Fibroblast of lung (primary cell): Measurements from ENCODE around the gene FKBP15. TPM values are rescaled to one million over a fixed set of nuclear protein-coding genes. Genes with fewer than 3 reads are reported as not detected.

Experiments
- DNase-seq, 2 donors: peaks; one replicate each; pipeline versions ENCODE4 v3.0.0 to v3.0.0-alpha.2; 2010; ENCODE audit warnings: low read depth in 2 of 2
- H2AFZ ChIP-seq: 2 replicates; pipeline ENCODE4 v1.5.1; 2012; ENCODE audit warnings: low read length, control low read depth, inconsistent platforms
- H3K27ac ChIP-seq: 2 replicates; pipeline ENCODE4 v1.5.1; 2011; ENCODE audit warnings: low read length, control low read depth; ENCODE audit not compliant: insufficient read depth
- H3K27me3 ChIP-seq: 2 replicates; pipeline ENCODE4 v1.5.1; 2011; ENCODE audit warnings: mild to moderate bottlenecking, low read length; ENCODE audit not compliant: control insufficient read depth, insufficient read depth
- H3K36me3 ChIP-seq: 2 replicates; pipeline ENCODE4 v1.5.1; 2011; ENCODE audit warnings: low read length; ENCODE audit not compliant: control insufficient read depth, insufficient read depth
- H3K4me1 ChIP-seq: 2 replicates; pipeline ENCODE4 v1.5.1; 2011; ENCODE audit warnings: low read length; ENCODE audit not compliant: control insufficient read depth, insufficient read depth; ENCODE audit errors: extremely low read depth
- H3K4me2 ChIP-seq: 2 replicates; pipeline ENCODE4 v1.5.1; 2011; ENCODE audit warnings: low read length, control low read depth; ENCODE audit not compliant: insufficient read depth; ENCODE audit errors: extremely low read depth
- H3K4me3 ChIP-seq, 4 experiments: fragments of 200-600 bp in 1 of 4; sonication (generic) in 1 of 4; replicated peaks in 1 of 4; 2 replicates each; pipeline ENCODE4 v1.5.1; 2011 to 2016; ENCODE audit warnings: low read length in 4 of 4, low read depth in 3 of 4, mild to moderate bottlenecking in 3 of 4, control low read depth in 2 of 4, inconsistent platforms in 1 of 4, mixed read lengths in 1 of 4; ENCODE audit not compliant: insufficient read depth in 1 of 4; ENCODE audit errors: control extremely low read depth in 1 of 4
- H3K79me2 ChIP-seq: 2 replicates; pipeline ENCODE4 v1.5.1; 2012; ENCODE audit warnings: mild to moderate bottlenecking, low read length, inconsistent platforms; ENCODE audit not compliant: control insufficient read depth, insufficient read depth
- H3K9ac ChIP-seq: 2 replicates; pipeline ENCODE4 v1.5.1; 2011; ENCODE audit warnings: mild to moderate bottlenecking, low read length, control low read depth; ENCODE audit not compliant: insufficient read depth
- H3K9me3 ChIP-seq: 2 replicates; pipeline ENCODE4 v1.5.1; 2012; ENCODE audit warnings: low read depth, low read length; ENCODE audit not compliant: control insufficient read depth, insufficient read depth
- H4K20me1 ChIP-seq: 2 replicates; pipeline ENCODE4 v1.5.1; 2011; ENCODE audit warnings: low read length; ENCODE audit not compliant: control insufficient read depth, insufficient read depth; ENCODE audit errors: extremely low read depth
- EZH2 ChIP-seq: IDR thresholded peaks from 2 replicates; pipeline ENCODE4 v1.5.1; 2012; ENCODE audit warnings: low read length, control low read depth, mild to moderate bottlenecking; ENCODE audit errors: missing control alignments
- polyA plus RNA-seq, 2 donors: library from polyadenylated mRNA; depleted of rRNA in 1 of 2; stranded (reverse) in 1 of 2; unstranded in 1 of 2; fragments of >200 nt; gene quantifications; 2 replicates each; pipeline ENCODE4 v1.2.1, GENCODE V29; 2011 to 2012; ENCODE audit warnings: missing spikeins in 1 of 2
- total RNA-seq: library from RNA; depleted of rRNA; stranded (reverse); fragments of >200 nt; gene quantifications from 2 replicates; pipeline ENCODE4 v1.2.1, GENCODE V29; 2014
- TF ChIP-seq, protein P1 (sequence below), 2 donors: IDR thresholded peaks in 1 of 2; conservative IDR thresholded peaks in 1 of 2; 1 replicate in 1 of 2; 2 replicates in 1 of 2; pipeline ENCODE4 v1.5.1; 2011 to 2012; ENCODE audit warnings: low read length in 2 of 2, control low read depth in 1 of 2, inconsistent platforms in 1 of 2, low read depth in 1 of 2, mild to moderate bottlenecking in 1 of 2

Gene FKBP15
- total and polyA plus RNA-seq, 2 donors (not counting 1 experiment from before 2014, with no cell fraction given), result 21.0 to 25.3 TPM

DNA sequence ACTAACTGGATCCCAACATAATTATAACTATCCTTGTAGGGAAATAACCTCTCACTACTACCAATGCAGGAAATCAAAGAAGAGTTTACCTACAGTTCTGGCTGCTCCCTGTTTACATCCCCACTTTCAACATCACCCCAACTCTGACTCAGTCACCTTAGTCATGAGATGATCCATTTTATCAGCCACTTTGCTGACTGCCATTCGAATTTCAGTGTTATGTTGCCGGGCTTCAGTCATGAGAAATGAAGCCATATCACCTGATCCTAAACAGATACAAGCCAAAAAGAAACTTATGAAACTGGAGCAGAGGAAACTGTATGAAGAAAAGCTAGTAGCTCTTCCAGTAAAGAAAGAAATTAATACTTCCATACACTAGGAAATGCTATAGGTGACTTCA lies 36.5 kb downstream of the FKBP15 start:
- Histone ChIP-seq H4K20me1 (no peaks in the 10 kb centered on the region), H3K4me2 (no peak overlapping the region), H3K27ac (no peak overlapping the region), H3K9me3 (no peaks in the 10 kb centered on the region), H3K9ac (no peak overlapping the region), H3K79me2 (no peaks in the 10 kb centered on the region), H3K4me3 (no peak overlapping the region), H2AFZ (no peak overlapping the region), H3K36me3 (peaks cover 7% of the 10 kb centered on the region), H3K27me3 (no peaks in the 10 kb centered on the region), H3K4me1 (peaks cover 11% of the 10 kb centered on the region)
- TF ChIP-seq EZH2, result no peak
- TF ChIP-seq, protein P1, sequence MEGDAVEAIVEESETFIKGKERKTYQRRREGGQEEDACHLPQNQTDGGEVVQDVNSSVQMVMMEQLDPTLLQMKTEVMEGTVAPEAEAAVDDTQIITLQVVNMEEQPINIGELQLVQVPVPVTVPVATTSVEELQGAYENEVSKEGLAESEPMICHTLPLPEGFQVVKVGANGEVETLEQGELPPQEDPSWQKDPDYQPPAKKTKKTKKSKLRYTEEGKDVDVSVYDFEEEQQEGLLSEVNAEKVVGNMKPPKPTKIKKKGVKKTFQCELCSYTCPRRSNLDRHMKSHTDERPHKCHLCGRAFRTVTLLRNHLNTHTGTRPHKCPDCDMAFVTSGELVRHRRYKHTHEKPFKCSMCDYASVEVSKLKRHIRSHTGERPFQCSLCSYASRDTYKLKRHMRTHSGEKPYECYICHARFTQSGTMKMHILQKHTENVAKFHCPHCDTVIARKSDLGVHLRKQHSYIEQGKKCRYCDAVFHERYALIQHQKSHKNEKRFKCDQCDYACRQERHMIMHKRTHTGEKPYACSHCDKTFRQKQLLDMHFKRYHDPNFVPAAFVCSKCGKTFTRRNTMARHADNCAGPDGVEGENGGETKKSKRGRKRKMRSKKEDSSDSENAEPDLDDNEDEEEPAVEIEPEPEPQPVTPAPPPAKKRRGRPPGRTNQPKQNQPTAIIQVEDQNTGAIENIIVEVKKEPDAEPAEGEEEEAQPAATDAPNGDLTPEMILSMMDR (conservative IDR thresholded peaks at IDR 0.05 in 1 of 2, IDR thresholded peaks at IDR 0.05 in 1 of 2; ENCODE audit: low read depth in 1 of 2, low read length in 2 of 2), result no peak
- no peak for DNase-seq

DNA sequence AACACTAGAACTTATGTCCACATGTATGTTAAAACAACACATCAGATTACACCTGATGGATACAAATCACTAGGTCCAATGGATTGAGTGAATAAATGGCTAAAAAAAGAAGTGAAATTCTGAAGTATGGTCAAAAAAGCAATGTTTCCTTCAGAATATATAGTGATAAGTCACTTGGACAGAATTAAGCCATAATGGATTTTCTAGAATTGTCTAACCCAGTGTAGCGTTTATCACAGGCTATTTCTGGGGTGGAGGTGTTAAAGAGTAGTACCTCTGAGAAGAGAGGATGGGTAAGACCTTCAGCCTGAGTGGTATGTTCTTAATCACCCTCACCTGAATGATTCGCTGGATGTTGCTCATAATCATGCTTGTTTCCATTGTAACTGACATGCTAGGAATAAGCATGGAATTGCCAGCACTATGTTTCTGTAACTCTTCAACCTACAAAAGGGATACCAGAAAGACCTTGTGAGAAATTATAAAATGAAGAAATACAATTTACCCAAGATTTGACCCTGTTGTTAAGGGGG lies 37.1 kb downstream of the FKBP15 start:
- no peaks in the 10 kb centered on the region for H3K79me2 ChIP-seq
- H3K4me3 ChIP-seq, result no peak overlapping the region
- no peak for DNase-seq
- H3K27ac ChIP-seq, result no peak overlapping the region
- TF ChIP-seq, protein P1 (conservative IDR thresholded peaks at IDR 0.05 in 1 of 2, IDR thresholded peaks at IDR 0.05 in 1 of 2; ENCODE audit: low read depth in 1 of 2, low read length in 2 of 2), result no peak
- TF ChIP-seq EZH2, result no peak
- H4K20me1 ChIP-seq, result no peaks in the 10 kb centered on the region
- H3K36me3 ChIP-seq, result peaks cover 7% of the 10 kb centered on the region
- no peak overlapping the region for H2AFZ ChIP-seq
- H3K4me1 ChIP-seq, result peaks cover 11% of the 10 kb centered on the region
- H3K9ac ChIP-seq, result no peak overlapping the region
- no peaks in the 10 kb centered on the region for H3K9me3 ChIP-seq
- no peaks in the 10 kb centered on the region for H3K27me3 ChIP-seq
- H3K4me2 ChIP-seq, result no peak overlapping the region

DNA sequence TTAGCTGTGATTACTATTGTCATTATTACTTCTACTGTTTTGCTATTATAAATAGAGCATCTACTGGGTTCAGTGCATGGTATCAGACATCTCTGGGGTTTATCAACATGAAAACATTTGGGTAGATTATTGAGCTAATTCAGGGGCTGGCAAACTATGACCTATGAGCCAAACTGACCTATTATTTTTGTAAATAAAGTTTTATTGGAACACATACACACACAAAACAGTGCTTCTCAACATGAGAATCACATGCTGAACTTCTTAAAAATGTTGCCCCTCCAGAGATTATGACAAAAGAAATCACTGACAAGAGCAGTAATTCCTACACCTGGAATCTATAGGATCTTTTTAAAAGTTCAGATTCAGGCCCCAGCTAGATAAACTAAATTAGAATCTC lies 39.9 kb downstream of the FKBP15 start:
- no peaks in the 10 kb centered on the region for H3K27me3 ChIP-seq
- TF ChIP-seq EZH2, result no peak
- TF ChIP-seq, protein P1 (conservative IDR thresholded peaks at IDR 0.05 in 1 of 2, IDR thresholded peaks at IDR 0.05 in 1 of 2; ENCODE audit: low read depth in 1 of 2, low read length in 2 of 2), result no peak
- H4K20me1 ChIP-seq, result no peaks in the 10 kb centered on the region
- H3K27ac ChIP-seq, result no peak overlapping the region
- peaks cover 2% of the 10 kb centered on the region for H3K4me1 ChIP-seq
- no peak for DNase-seq
- no peak overlapping the region for H3K9ac ChIP-seq
- H3K36me3 ChIP-seq, result peaks cover 10% of the 10 kb centered on the region
- H2AFZ ChIP-seq, result no peak overlapping the region
- no peaks in the 10 kb centered on the region for H3K79me2 ChIP-seq
- H3K4me3 ChIP-seq, result no peak overlapping the region
- H3K4me2 ChIP-seq, result no peak overlapping the region
- no peaks in the 10 kb centered on the region for H3K9me3 ChIP-seq
